NCI-H82 treated with DMSO at 0.1 percent for 48 hours (cell line): ENCODE measurements around the gene GJB6.

ENCODE experiments used
- DNase-seq: peaks from one replicate; lab custom pipeline; 2025; ENCODE audit not compliant: unreplicated experiment; lab: John Stamatoyannopoulos, UW

GJB6 gene

DNA sequence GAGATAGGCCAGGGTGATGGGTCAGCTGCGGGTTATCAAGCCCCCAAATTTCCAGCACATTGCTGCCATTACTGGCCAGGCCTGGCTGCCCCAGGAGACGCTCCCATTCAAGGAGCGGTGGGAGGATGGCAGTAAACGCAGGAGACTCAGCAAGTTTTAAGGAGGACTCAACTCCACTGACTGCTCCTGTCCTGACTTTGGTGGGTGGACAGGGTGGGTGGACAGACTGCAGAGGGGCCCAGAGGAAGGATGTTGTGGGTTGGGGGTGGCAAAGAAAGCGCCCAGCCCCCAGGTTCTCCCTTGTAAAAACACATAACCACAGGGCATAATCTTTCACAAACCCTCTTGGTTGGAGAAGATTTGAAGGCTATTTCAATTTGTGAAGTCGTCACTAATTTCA lies 4.4 kb downstream of the GJB6 start:
- DNase-seq: no peak

DNA sequence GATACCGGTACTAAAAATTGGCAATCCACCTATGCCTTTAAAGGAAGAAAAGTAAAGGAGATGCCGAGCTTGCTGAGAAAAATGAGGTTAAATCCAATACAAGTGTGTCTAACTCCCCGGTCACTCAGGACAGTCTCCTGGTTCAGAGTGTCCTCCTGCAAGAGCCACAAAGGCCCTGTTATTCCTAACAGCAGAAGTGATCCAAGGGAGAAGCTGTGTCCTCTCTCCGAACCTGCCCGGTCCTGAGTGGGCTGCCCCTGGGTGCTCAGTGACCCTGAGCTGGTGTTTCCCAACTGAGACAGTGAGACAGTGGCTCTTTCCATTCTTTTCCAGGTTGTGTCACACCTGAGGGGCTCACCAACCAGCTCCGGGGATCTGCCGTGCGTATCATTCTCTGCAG lies 4.8 kb downstream of the GJB6 start:
- no peak for DNase-seq

DNA sequence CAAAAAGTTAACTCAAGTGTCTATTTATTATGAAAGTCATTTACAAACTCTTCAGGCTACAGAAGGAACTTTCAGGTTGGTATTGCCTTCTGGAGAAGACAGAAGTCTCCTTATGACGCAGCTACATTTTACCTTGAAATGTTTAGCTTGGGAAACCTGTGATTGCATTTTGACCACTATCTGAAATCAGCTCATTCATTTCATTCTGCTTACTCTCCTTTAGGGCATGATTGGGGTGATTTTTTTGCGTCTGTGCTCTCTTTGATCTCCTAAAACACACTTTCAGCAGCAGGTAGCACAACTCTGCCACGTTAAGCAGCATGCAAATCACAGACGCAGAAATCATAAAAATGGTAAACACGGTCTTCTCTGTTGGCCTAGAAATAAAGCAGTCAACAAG lies 9.6 kb downstream of the GJB6 start:
- DNase-seq: no peak

DNA sequence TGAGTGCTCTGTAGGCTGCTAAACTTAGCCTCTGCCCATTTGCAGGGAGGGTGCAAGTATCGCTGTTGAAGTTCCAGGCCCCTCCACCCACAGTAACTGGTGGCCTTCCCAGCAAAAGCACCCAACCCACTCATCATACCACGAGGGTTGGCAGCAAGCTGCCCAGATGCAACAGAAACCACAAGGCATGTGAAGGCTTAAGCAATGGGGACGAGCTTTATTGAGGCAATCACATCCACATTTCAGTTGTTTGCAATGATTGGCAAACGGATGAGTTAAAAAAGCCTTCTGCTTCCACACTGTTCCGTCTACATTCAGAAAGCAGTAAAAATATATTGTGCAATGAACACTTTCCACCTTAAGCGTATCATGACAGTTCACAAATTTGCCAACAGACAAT lies 10.3 kb downstream of the GJB6 start:
- no peak for DNase-seq

DNA sequence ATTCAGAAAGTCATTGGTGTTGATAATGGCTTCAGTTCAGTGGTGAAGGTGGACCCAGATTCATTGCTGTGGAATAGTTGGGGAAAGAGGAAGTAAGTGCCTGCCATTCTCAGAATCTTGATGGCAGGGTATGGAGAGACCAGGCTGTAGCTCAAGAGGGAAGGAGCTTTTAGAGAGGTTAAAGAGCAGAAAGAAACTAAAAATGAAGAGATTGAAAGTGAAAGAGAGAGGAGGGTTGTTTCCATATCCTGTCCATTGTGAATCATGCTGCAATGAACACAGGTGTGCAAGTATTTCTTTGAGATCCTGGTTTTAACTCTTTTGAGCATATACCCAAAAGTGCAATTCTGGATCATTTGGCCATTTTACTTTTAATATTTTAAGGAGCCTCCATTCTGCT lies 12.5 kb downstream of the GJB6 start:
- no peak for DNase-seq

DNA sequence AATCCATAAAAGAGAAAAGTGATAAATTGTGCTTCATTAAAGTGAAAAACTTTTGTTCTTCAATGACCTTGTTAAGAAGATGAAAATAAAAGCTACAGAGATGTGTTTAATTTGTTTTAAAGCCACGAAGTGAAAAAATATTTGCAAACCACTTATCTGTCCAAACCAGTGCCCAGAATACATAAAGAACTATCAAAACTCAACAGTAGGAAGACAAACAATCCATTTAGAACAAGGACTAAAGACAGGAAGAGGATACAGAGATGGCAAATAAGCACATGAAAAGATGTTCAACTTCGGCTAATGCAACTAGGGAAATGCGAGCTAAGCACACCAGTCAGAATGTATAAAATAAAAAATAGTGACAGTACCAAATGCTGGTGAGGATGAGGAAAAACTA lies 15.0 kb downstream of the GJB6 start:
- DNase-seq: no peak

DNA sequence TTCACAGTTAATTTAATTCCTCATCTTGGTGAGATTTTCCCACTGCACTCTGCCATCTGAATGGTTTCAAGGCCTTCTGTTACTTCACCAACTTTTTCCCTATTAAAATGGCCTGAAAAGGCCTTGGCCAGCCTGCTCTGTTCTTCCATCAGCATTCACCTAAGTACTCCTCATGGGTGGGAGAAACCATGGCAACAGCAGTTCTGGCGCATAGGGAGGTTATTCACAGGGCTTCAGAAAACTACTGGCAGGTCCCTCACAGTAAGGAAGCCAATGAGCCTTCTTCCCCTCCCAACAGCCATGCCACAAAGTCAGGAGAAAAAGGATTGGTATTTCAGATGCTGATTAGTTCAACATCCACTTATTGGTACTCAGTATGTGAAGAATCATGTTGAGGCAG lies 22.2 kb downstream of the GJB6 start:
- DNase-seq: no peak

DNA sequence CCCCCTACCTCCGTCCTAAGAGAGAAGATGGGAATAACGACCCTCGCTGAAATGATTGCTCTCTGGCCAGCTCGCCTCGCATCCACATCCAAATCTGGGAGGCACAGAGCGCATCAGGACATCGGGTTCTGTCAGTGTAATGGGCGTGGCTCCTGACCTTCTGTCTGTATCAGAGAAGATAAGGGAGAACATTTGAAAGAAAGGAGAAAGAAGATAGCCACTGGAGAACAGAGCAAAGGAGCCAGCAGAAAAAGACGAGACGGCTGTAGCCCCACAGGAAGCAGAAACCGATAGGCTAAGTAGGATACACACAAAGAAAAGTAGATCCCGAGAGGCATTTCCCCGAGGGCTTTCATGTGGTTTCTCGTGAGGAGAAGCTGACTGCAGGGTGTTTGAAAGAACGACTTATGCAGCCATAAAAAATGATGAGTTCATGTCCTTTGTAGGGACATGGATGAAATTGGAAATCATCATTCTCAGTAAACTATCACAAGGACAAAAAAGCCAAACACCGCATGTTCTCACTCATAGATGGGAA lies 25.4 kb downstream of the GJB6 start:
- DNase-seq: no peak

DNA sequence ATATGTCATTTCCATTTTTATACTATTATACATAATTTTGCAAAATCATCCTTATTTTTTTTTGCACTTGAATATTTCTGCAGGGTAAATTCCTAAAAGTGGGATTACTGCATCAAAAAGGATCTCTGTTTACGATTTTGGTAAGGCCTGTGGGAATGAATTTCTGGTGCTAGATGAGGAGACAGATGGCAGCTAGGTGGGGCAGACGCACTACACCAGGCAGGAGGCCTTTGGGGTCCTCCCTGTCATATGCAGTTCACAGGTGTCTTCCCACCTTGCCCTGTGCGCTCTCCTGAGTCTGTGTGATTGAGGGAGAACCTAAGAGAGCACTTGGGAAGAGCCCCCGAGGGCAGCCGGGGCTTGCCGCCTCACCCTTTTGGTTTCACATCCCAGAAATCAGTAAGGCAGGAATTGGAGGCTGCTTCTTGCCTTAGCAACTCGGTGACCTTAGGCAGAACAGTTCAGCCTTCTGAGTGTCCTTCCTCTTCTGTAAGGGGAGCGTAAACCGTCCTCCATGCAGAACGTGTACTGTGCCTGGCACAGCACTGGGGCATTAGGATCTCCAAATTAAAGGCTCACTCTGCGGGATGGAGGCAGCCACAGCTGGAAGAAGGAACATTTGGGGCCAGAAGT lies 25.9 kb downstream of the GJB6 start:
- DNase-seq: no peak

DNA sequence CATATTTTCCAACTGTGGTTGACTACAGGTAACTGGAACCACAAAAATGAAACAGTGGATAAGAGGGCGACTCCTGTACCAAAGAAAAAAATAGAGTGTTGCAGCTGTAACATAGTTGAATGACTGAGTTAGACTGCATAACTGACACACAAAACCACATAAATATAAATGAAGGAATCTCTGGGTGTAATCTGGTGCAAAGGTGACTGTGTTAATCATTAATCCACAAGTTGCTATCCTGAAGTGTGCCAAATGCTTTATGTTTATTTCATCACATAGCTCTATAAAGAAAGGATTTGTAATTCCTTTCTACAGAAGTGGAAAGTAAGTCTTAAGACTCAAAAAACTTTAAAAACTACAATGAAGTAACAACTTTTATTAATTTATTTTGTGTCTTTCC lies 33.3 kb downstream of the GJB6 start:
- no peak for DNase-seq

DNA sequence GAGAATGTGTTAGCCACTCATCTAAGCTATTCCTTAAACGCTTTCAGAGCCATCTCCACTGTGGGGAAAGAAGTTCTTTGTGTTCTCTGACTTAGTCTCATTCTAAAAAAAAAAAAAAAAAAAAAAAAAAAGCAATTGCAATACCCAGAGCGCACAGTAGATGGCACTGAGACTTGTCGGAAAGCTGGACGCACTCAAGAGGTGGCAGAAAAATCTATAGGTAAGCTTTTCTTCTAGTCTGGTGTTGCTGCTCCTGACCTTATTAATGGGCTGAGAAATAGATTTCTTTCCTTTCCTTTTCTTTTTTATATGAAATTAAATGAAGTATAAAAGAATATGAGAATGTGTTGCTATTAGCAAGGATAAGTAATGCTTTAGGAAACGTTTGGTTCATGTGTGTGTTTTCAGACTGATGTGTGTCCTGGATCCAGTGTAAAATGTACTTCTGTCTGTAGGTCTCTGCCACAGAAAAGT lies 34.7 kb downstream of the GJB6 start:
- peak; percentile 35 for DNase-seq

DNA sequence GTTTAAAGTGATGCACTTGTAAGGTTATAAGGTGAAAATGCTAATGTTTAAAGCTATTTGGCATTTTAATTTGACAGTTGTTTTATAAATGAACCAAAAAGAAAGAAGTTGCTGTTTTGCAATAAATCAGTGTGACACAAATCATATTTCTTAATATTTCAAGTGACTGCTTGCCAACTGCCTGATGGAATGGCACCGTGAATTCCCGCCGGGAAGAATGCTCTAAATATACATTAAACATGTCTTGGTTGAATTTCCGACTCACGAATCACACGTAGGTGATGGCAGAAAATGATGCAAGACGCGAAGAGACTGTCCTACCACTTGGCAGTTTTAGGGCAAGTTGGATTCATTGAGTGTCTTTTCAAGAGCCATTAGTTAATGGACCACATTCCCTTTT lies 36.3 kb downstream of the GJB6 start:
- DNase-seq: no peak

DNA sequence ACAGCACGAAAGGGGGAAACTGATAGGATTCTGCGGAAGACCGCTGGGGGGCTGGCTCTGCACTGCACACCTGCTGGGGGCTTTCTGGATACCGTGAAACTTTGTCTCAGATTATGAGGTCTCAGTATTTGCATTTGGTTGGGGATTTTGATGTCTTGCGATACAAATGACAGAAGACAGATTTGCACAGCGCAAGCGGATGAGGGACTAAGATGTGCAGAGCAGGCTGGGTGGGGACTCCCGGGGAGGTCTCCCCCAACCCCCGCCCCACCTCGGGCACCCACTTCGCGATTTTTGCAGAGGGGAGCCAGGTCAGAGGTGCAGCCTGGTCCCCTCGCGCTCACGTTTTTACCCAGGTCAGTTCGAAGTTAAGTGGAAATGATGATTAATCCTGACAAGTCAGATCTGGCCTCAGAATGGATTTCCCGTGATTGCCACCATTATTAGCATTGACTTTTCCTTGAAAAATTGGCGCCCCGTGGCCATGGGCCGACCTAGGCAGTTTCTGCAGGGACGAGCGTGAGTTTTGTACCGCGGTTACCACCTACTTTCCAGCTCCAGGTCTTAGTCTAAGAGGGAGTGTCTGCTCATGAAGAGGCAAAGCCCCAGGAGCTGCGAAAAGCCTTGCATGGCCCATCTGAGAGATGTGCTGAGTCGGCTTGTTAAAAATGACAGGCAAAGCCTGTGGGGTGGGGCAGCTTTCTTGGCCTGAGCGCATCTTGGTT lies 38.0 kb downstream of the GJB6 start:
- DNase-seq: no peak

DNA sequence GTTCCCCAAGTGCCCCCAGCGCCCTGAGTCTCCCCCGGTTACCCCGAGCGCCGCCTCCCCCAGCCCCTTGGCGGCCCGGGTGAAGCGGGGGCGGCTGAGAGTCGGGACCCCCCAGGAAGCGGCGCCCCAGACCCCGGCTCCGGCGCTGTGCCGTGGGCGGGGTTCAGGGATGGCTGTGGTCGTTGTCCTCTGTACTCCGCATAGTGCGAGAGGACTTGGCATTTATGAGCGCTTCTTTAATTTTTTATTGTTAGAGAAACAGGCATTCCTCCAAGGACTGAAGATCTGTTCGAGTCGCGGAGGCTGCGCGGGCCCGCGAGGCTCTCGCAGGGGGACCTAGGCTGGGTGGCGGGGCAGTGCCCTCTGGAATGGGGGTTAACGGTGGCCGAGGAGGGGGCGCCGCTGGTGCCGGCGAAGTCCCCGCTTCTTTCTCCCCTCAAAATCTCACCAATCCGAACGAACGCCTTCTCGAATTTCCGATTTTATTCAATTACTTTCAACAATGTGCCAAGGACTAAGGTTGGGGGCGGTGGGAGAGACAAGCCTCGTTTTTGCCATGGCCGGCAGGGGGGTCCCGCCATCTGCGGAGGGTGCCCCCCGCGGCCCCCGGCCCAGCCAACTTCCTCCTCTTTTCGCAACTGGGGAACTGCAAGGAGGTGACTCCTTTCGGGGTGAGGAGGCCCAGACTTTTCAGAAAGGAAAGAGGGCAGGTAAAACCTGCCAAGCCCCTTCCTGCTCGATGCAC lies 38.8 kb downstream of the GJB6 start:
- no peak for DNase-seq

DNA sequence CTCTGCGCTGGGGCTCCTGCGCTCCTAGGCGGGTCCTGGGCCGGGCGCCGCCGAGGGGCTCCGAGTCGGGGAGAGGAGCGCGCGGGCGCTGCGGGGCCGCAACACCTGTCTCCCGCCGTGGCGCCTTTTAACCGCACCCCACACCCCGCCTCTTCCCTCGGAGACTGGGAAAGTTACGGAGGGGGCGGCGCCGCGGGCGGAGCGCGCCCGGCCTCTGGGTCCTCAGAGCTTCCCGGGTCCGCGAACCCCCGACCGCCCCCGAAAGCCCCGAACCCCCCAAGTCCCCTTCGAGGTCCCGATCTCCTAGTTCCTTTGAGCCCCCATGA lies 39.3 kb downstream of the GJB6 start, which contains the start of gene GJB2:
Gene GJB2, minus strand, starts transcription at position 103 of the 326 bp plus-strand sequence. CDS start 3,357 bp downstream, outside the sequence.
- DNase-seq: no peak

DNA sequence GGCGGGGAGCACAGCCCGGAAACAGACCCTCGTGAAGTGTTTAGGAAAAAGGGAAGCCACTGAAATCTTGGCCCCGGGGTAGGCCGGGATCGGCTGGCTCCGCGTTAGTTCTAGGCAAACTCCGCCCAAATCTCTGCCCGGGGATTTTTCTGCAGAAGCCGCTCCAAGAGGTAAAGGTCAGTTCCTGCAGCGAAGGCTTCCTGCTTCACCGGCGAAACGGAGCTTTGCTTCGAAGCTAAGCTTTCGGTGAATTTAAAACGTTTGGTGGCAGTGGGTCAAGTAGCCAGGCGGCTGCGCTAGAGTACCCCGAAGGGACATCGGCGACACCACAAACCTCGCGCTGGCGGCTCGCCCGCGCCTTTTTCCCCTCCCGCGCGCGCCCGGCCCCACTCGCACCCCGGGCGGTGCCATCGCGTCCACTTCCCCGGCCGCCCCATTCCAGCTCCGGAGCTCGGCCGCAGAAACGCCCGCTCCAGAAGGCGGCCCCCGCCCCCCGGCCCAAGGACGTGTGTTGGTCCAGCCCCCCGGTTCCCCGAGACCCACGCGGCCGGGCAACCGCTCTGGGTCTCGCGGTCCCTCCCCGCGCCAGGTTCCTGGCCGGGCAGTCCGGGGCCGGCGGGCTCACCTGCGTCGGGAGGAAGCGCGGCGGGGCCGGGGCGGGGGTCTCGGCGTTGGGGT lies 39.8 kb downstream of the GJB6 start:
- DNase-seq: no peak

DNA sequence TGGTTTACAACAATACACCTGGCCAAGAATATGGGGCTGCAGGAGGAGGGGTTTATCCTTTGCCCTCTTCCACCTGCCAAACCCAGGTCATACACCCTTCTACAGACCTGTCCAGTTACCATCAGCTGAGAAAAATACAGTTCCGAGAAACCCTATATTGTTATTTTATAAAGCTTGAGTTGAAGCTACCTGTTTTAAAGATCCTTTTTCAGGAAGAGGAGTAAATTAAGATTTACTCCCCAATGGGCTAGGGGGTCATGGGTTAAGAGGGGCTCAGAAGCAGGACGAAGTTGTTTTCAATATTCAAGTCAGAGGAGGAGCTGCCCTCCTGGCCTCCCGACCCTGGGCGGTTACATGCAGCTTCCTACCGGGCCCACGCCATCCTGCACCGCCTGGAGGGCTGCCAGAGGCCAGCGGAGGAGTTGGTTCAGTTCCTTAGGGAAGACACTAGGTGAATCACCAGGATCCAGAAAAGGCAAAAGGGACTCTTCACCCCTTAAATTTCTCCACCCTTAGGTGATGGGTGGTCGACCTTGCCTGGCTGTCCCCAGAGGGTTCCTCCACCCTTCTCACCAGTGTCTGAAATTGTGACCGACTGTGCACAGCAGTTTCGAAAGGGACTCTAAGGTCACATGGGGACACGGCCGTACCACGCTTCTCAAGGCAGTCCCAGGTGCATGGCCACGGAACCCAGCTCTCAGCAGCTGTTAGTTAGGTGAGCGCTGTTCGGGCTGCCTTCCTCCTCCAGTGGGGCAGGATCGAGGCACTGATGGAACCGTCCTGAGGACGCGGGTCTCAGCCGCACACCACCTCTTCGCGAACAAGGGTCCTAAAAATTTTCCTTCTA lies 40.6 kb downstream of the GJB6 start:
- no peak for DNase-seq

DNA sequence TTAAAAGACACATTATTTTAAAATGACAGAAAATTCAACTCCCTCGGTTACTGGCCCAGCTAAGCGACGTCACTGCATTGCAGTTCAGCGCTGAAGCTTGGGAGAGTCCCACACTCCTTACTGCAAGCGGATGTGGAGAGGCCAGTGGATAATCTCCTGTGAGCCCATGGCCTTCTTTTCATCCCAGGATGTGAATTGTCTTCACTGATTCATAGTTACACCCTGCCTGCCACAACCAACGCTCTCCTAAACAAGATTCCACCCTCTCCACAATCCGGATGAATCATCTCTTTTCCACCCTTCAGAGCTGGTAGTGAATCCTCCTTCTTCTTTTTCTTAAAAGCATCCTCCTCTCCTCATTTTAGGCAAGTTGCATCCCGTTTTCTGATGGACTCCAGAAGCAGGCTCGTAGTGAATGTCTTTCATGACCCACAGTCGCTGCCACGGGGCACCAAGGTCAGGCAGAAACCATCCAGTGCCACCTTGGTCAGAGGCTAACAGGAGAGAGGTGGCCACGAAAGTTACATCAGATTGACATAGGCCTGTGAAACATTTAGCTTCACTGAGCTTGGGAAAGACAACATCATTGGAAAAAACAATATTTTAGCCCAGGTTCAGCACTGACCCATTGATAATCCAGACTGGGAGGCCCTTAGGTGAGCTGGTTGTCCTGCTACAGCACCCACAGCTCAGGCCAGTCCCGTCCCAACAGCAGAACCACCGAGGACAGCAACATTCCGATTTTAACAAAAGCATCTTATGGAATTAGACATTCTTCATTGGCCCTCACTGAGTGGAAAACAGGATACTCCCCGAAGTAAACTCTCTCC lies 41.4 kb downstream of the GJB6 start:
- no peak for DNase-seq

DNA sequence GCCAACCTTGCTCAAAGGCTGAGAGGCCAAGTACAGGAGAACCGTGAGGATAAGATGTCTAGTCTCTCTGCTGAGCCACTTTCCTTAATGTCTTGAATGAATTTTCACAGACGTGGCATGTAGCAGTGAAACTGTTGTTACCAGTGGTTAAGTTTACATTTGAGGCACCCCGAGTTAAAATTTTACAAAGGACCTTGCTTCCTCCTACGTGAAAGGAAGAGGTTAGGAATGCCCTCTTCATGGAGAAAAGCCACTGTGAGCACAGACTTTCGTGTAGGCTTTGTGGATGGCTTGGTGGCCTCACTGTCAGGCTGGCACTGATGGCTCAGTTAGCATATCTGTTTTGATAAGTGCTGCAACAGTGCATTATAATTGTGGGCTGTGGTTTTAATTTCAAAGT lies 42.0 kb downstream of the GJB6 start:
- DNase-seq: no peak
